HG02642 (cell line): Measurements from ENCODE around the gene TJP3.
A peak's percentile ranks its signal among the peaks of the same experiment; 100 is the strongest.
"Not testable (repeated sequence)": the region's sequence is repeated elsewhere in the genome, so short reads cannot be mapped to it uniquely, and the experiment has no call there.

ENCODE experiments used
- ATAC-seq: cut with Tn5 transposase; IDR thresholded peaks from one replicate; pipeline ENCODE4 v1.9.1; 2021; ENCODE audit warnings: mild to moderate bottlenecking; ENCODE audit not compliant: unreplicated experiment, poor library complexity

TJP3 gene

DNA sequence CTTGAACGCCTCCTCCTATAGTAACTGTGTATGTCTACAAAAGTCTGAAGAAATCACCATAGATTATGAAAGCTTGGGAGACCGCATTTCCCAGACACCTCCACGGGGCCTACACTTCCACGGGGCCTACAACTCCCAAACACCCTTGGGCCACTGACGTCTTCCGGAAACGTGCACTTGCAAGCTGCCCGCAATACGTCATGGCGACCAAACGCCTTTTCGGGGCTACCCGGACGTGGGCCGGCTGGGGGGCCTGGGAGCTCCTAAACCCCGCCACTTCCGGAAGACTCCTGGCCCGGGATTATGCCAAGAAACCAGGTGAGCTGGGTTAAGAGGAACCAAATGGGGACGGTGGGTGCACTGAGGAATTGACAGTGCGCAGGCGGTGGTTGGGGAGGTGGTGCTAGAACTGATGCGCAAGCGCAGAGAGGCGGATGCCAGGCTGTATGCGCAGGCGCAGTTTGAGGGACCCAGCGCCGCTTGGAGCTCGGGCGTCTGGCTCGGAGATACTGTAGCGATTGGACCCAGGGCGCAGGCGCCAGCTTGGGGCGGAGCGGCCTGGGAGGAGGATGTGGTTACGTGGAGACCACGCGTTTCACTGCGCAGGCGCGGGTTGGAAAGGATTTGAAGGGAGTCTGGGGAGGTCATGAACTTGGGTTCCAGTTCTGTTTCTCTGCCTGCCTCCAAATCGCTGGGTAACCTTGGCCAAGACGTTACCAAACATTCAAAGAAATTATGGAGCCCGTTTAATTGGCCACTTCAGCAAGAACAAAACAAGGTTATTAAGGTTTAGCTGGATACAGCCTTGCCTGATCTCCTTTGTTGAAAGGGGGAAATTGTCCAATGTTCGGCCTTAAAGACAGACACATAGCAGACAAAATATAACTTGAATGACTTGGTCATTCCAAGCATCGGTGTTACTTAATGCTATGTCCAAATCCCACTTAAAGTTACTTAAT, 54.6 kb downstream of the TJP3 start, which contains the start of gene MRPL54:
TSS of gene MRPL54 (plus strand) at position 182 of the 959 bp plus-strand sequence. CDS start at position 201, 19 bp downstream.
- peak; percentile 73 for ATAC-seq

DNA sequence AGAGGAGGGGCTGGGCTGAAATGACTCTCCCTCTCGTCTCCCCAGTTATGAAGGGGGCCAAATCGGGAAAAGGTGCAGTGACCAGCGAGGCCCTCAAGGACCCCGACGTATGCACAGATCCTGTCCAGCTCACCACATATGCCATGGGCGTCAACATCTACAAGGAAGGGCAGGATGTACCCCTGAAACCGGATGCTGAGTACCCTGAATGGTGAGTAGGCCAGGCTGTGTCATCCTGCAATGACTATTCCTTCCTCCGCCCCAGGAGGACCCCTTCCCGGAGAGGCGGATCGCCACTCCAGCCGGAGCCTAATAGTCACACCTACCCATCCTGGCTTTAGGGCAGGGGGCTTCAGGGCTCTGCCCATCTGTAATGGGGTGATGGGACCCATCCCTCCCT, 56.9 kb downstream of the TJP3 start:
- ATAC-seq: no peak

DNA sequence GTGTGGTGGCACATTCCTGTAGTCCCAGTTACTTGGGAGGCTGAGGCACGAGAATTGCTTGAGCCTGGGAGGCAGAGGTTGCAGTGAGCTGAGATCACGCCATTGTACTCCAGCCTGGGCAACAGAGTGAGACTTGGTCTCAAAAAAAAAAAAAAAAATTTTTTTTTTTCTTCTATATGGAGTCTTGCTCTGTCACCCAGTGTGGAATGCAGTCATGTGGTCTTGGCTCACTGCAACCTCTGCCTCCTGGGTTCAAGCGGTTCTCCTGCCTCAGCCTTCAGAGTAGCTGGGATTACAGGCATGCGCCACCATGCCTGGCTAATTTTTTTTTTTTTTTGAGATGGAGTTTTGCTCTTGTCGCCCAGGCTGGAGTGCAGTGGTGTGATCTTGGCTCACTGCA, 57.6 kb downstream of the TJP3 start:
- ATAC-seq: not testable (repeated sequence)

DNA sequence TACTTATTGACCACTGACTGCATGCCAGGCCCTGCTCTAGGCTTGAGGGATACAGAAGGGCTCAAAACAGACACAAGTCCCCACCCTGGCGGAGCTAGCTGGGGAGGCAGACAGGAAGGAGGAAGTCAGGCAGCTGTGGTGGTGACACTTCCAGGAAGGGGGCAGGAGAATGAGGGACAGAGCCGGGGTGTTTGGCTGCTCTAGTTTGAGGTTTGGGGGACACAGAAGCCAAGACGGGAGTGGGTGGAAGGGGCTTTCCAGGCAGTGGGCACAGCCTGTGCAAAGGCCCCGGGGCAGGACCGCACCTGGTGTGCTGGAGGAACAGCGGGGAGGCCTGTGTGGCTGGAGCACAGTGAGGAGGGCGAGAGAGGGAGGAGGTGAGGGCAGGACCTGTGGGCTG, 58.3 kb downstream of the TJP3 start:
- ATAC-seq: no peak

DNA sequence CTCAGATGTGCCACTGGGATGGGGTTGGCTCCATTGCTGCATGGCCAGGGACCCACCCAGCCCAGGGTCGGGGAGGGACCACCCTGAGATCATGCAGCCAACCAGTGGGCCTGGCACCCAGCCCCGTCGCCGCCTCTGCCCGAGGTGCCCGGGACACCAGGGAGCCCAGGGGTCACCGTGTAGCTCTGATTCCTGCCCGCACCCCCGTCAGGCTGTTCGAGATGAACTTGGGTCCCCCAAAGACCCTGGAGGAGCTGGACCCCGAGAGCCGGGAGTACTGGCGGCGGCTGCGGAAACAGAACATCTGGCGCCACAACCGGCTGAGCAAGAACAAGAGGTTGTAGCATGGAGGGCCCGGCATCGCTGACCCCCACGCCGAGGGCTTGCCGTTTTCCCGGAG, 58.9 kb downstream of the TJP3 start:
- no peak for ATAC-seq

DNA sequence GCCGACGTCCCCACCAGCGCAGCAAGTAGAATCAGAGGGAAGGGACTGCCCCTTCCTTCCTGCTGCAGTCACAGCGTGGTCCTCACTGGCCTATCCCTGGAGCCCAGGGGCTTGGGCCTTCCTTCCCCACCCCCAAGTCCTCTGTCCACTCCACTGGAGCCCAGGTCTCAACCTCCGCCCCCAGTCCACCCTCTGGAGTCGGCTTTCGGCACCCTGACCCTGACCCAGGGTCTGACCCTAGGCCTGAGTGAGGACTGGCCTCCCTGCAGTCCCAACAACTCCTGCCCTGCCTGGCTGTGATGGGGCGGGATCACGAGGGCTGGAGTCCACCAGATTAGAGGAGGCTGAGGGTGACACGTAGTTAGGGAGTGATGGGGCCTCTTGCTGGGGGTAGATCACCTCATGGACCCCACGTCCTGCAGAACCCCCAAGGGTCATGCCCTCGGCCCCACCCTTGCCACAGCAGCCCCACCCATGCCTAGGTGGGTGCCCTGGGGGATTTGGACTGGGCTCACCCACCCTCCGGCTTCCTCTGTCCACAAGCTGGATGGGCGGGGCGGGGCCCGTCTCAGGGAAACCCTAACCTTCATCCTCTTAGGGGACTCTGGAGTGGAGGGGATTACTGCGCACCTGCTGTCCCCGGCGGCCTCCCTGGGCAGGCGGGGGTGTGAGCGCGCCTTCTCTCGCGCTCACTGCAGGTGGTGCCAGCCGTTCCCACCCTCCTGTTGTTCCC, 60.0 kb downstream of the TJP3 start:
- no peak for ATAC-seq

DNA sequence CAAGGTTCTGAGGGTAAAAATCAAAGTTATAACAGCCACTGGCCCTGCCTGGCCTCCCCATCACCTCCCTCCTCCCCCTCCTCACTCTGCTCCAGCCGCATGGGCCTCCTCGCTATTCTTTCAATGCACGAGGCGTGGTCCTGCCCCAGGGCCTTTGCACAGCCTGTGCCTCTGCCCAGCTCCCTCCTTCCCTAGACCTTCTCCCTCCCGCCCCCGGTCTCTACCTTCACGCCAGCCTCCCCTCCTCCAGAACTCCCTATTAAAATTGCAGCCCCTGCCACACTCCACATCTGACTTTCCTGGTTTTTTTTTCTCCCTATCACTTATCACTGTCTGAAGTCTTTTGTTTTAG, 60.5 kb downstream of the TJP3 start:
- no peak for ATAC-seq

DNA sequence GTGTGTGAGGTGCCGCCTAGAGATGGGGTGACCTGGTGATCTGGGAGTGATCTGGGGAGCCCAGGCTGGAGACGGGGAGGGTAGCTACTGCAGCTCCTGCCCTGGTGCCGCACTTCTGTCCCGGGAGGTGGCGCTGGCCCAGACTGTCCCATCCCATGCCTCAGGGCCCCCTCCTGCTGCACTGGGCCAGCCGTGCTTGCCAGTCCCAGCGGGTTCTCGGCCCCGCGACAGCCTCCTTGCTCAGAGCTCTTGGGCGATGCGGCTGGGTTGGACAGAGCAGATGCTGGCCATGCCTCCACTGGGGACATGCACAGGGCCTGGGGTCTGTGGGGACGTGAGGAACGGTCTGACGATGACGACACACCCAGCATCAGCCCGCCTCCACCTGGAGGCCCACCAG, 61.3 kb downstream of the TJP3 start:
- no peak for ATAC-seq

DNA sequence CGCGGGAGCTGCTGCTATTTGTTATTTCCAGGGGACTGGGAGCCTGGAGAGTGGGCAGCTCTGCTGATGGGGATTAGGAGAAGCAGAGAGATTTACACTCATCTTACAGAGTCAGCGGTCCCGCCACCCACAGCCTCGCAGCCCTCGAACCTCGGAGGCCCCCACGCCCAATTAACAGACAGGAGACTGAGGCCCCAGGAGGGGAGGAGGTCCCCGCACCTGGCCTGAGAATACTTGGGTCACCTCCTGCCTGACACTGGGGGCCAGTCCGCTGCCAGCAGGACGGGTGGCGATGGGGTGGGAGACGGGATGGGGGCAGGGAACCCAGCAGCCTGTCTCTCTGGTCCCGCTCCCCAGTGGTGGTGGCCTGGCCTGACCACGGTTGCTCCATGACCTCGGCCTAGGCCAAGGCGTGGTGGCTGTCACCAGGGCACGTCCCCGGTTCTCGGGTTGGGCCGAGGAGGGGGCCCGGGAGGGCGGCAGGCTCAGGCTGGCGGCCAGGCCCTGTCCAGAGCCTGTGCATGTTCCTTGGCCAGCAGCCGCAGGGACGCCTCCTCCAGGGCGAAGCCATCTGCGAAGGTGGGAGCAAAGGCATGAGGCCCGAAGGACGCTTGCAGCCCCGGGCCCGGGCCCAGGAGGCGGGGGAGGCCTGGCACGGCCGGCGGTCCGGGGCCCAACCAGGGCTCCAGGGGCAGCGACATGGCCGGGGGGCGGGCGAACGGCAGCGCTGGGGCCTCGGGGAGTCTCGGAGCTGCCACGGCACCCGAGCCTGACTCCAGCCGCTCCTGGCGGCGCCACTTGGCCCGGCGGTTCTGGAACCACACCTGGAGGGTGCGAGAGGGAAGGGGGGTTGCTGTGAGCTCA, 62.2 kb downstream of the TJP3 start:
- ATAC-seq: no peak

DNA sequence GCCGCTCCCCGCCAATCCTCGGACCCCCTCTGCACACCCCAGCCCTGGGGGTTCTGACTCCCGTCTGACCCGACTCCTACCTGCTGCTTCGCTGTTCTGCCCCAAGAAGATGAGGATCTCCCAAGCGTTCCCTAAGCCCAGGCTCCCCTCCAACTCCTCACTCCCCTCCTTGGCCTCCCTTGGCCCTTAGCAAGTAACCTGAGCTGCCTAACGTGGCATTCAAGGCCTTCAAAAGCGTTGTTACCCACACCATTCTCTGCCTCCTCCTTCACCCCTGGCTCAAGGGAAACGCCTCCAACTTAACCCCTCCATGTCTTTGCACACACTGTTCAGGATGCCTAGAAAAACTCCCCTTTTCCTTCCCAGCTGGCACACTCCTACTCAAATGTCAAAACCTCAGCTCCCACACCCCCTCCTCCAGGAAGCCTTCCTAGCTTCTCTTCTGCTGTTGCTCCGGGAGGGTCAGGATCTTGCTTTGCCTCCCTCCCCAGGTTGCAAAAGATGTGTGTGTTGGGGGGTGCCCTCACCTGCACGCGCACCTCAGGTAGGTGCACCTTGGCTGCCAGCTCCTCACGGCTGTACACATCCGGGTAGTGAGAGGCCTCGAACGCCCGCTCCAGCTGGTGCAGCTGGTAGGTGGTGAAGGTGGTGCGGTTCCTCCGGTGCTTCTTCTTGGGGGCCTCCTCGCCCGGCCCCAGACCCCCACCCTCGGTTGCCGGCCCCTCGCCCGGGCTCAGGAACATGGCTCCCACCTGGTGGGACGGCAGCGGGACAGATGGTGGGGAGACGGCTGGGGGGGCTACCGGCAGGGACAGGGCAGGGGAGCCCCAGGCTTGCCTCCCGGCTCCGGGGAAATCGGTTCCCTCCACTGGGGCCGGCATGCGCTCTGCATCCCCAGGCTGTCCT, 63.1 kb downstream of the TJP3 start:
- no peak for ATAC-seq

DNA sequence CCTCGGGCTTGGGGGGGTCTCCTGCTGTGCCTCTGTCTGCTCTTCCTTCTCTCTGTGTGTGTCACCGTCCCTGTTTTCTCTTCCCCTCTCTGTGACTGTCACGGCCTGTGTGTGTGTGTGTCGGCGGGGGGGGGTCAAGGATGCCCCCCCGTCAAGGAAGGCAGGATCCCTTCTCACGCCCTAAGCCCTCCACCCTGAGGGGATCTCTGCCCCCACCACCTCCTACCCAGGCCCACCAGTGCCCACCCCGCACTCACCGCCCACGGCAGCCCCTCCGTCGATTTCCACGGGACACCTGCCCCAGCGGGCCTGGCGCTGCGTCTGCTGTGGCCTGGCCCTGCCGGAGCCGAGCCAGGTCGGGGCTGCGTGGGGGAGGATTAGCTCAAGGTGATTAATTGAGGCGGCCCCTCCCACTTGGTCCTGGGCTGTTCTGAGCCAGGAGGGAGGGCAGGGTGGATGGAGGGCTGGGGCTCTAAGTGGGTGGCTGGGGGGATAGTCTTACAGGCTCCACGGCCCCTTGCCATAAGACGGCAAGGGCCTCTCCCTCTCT, 63.8 kb downstream of the TJP3 start, which contains the start of gene RAX2:
TSS of gene RAX2 (minus strand) at position 323 of the 550 bp plus-strand sequence. CDS start 486 bp downstream, outside the sequence.
- ATAC-seq: no peak

DNA sequence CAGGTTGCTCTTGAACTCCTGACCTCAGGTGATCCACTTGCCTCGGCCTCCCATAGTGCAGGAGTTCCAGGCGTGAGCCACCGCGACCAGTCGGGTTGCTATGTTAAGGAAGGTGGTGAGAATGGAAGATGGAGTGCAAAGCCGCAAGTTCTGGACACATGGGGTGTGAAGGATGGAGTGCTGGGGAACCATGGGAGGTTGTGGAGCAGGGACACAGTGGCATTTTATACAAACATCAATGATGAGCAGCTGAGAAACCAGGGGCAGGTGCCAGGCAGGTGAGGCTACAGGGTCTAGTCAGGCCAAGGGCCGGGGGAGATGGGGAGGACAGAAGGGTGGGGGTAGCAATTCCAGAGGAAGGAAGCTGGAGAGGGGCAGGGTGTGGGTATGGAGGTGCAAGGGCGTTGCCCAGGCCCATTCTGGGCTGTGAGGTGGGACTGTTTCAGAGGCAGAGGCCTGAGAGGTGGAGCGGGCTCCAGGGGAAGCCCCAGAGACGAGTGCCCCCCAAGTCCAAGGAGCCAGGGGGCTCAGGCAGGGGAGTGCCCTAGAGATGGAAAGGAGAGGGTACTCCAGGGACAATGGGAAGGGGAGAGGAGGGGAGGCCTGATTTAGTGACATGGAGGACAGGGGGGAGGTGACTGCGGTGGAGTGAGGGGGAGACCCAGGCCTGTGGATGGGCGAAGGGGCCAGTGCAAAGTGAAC, 65.8 kb downstream of the TJP3 start:
- ATAC-seq: no peak

DNA sequence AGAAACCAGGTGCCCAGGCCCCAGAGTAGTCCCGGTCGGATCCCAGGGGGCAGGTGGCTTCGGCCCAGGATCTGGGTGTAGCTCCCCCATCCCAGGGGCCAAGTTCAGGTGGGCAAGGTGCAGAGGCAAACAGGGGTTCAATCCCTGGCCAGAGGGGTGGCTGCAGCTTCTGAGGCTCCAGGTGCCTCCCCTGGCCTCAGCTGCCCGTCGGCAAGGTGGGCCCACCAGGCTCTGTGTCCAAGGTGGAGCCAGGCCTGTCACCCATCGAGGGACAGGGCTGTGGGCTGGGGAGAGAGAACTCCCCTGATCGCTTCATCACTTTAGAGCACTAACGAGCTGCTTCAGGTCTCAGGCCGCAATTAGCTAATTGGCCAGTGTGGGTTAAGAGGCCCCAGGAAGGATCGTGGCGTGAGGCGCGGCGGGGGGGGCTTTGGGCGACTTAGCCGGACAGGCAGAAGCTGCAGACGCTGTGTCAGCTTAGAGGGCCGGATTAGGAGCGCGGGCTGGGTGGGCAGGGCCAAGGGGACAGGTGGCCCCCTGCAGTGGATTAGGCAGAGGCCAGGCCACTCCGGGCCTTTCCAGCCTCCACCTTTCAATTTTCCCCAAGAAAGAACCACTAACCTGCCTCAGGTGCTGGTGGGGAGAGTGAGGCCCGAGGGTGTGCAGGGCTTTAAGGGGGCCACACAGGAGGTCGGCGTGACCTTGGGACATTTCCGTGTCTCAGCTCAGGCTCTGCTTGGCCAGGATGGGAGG, 66.6 kb downstream of the TJP3 start:
- ATAC-seq: no peak

DNA sequence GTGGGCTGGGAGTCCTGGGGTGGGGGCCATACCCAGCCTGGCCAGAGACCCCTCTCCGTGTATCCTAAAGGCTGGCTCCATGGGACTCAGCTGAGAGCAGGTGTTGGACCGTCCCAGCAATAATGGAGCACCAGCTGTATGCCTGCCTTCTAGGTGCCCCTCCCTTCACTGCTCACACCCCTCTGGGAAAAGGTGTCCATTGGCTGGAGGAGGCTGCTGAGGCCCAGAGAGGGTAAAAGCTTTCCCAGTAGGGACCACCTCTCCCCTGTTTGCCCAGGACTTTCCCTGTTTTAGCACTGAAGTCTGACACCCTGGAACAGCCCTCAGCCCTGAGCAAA, 67.2 kb downstream of the TJP3 start:
- no peak for ATAC-seq

DNA sequence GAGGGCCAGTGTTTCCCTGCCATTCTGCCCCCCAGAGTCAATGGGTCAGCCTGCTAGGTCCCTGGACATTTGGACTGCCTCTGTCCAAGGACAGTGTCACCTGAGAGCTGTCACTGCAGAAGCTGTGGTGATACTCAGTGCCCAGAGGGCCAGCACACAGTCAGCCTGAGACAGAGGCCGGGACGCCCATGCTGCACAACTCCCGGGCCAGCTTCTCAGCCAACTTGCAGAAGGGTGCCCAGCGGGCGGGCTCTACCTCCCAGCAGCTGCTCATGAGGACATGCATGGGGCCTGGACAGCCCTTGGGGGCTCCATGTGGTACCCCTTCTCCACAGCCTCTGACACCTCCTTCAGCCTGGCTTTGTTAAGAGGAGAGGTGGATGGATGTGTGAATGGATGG, 67.6 kb downstream of the TJP3 start:
- ATAC-seq: no peak

DNA sequence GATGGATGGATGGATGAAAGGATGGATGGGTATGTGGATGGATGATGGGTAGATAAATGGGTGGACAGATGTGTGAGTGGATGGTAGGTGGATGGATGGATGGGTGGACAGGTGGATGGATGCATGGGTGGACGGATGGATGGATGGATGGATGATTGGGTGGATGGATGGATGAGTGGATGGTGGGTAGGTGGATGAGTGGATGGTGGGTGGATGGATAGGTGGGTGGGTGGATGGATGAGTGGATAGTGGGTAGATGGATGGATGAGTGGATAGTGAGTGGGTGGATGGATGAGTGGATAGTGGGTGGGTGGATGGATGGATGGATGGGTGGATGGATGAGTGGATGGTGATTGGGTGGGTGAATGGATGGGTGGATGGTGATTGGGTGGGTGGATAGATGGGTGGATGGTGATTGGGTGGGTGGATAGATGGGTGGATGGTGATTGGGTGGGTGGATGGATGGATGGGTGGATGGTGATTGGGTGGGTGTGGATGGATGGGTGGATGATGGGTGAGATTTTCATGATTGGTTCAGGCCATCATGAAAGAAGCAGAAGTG, 68.4 kb downstream of the TJP3 start:
- no peak for ATAC-seq

DNA sequence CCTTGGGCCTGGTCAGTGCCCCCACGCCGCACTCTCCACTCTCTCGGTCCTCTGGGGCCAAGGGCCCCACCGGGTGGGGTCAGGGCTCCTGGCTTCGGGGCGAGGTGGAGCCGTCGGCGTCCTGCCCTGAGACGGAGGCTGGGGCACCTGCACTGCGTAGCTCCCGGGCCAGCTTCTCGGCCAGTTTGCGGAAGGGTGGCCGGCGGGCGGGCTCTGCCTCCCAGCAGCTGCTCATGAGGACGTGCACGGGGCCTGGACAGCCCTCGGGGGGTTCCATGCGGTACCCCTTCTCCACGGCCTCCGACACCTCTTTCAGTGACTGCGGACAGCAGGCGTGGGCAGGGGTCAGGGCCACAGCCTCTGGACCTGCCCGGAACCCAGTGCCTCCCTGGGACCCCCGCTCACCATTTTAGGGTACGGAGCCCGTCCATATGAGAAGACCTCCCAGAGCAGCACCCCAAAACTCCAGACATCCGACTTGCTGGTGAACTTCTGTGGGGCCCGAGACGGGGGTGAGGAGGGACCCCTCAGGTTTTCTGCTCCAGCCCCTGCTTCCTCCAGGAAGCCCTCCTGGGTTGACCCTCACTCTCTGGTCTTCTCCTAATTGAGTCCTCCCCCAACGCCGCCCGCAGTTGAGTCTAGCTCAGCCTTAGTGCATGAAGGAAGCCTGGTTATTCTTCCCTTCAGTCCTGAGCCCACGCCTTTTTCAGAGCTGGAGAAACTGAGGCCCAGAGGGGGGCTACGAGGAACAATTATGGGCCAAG, 70.1 kb downstream of the TJP3 start:
- ATAC-seq: no peak
